Neural cell (in vitro differentiated cells): ENCODE results near the gene TMEM266. TPM values are rescaled to one million over a fixed set of nuclear protein-coding genes. Genes with fewer than 3 reads are reported as not detected.

ENCODE experiments used
- H2AFZ ChIP-seq: fragments of 200-600, 300-800 bp; sonication (generic), shearing (Covaris generic); 2 replicates; pipeline ENCODE4 v1.6.0; 2014; ENCODE audit warnings: low read depth, mild to moderate bottlenecking, antibody characterized with exemption, low read length, moderate library complexity
- H3F3A ChIP-seq: fragments of 200-600 bp; shearing (Covaris generic); 2 replicates; pipeline ENCODE4 v1.6.1; 2016; ENCODE audit warnings: mild to moderate bottlenecking, moderate library complexity, mixed read lengths, antibody characterized with exemption, low read length; ENCODE audit not compliant: insufficient read depth, poor library complexity, severe bottlenecking
- H3K27ac ChIP-seq: fragments of 200-600, 300-800 bp; sonication (generic), shearing (Covaris generic); 2 replicates; pipeline ENCODE4 v1.5.1; 2014; ENCODE audit warnings: mild to moderate bottlenecking, low read length, moderate library complexity
- H3K27me3 ChIP-seq: fragments of 300-800, 200-600 bp; sonication (generic), shearing (Covaris generic); 2 replicates; pipeline ENCODE4 v1.6.0; 2014; ENCODE audit warnings: mild to moderate bottlenecking, low read depth, low read length, moderate library complexity; ENCODE audit not compliant: insufficient read depth
- H3K36me3 ChIP-seq: fragments of 300-800, 200-600 bp; sonication (generic), shearing (Covaris generic); 2 replicates; pipeline ENCODE4 v1.5.1; 2014; ENCODE audit warnings: mild to moderate bottlenecking, antibody characterized with exemption, low read length, moderate library complexity; ENCODE audit not compliant: insufficient read depth
- H3K4me2 ChIP-seq: fragments of 300-800, 200-600 bp; sonication (generic), shearing (Covaris generic); 2 replicates; pipeline ENCODE4 v1.6.0; 2014; ENCODE audit warnings: mild to moderate bottlenecking, low read length
- H3K4me3 ChIP-seq: fragments of 300-800, 200-600 bp; sonication (generic), shearing (Covaris generic); 2 replicates; pipeline ENCODE4 v1.5.1; 2014; ENCODE audit warnings: mild to moderate bottlenecking, low read length, moderate library complexity
- H3K79me2 ChIP-seq: fragments of 200-600 bp; shearing (Covaris generic); replicated peaks from 2 replicates; pipeline ENCODE4 v1.6.0; 2014; ENCODE audit warnings: mild to moderate bottlenecking, low read length, moderate library complexity; ENCODE audit not compliant: insufficient read depth
- H3K9ac ChIP-seq: fragments of 300-800, 200-600 bp; sonication (generic), shearing (Covaris generic); 2 replicates; pipeline ENCODE4 v1.6.1; 2016; ENCODE audit warnings: mild to moderate bottlenecking, low read length, mixed read lengths
- H3K9me2 ChIP-seq: fragments of 200-600 bp; shearing (Covaris generic); 2 replicates; pipeline ENCODE4 v1.6.1; 2016; ENCODE audit warnings: mild to moderate bottlenecking, low read length, mixed read lengths; ENCODE audit not compliant: insufficient read depth
- H3K9me3 ChIP-seq: fragments of 200-600, 300-800 bp; sonication (generic), shearing (Covaris generic); 2 replicates; pipeline ENCODE4 v1.6.1; 2016; ENCODE audit warnings: mild to moderate bottlenecking, mixed run types, low read length, moderate library complexity, mixed read lengths
- H4K20me1 ChIP-seq: fragments of 200-600 bp; shearing (Covaris generic); 2 replicates; pipeline ENCODE4 v1.6.1; 2016; ENCODE audit warnings: mild to moderate bottlenecking, mixed run types; ENCODE audit not compliant: insufficient read depth
- EP300 ChIP-seq: fragments of 450-650 bp; conservative IDR thresholded peaks from 2 replicates; pipeline ENCODE4 v1.6.1; 2014; ENCODE audit warnings: antibody characterized with exemption, mild to moderate bottlenecking, moderate library complexity; ENCODE audit not compliant: poor library complexity, severe bottlenecking
- EZH2 ChIP-seq: fragments of 200-600, 300-800 bp; shearing (Covaris generic), sonication (generic); IDR thresholded peaks from 2 replicates; pipeline ENCODE4 v1.6.1; 2014; ENCODE audit warnings: antibody characterized with exemption, low read length, borderline replicate concordance, mild to moderate bottlenecking; ENCODE audit not compliant: insufficient read depth, poor library complexity, severe bottlenecking
- MXI1 ChIP-seq: fragments of 450-650 bp; conservative IDR thresholded peaks from 2 replicates; pipeline ENCODE4 v1.6.1; 2014; ENCODE audit warnings: antibody characterized with exemption, mild to moderate bottlenecking; ENCODE audit not compliant: poor library complexity, severe bottlenecking
- POLR2AphosphoS5 ChIP-seq: IDR thresholded peaks from 2 replicates; pipeline ENCODE4 v1.6.1; 2012
- RAD21 ChIP-seq: fragments of 450-650 bp; conservative IDR thresholded peaks from 2 replicates; pipeline ENCODE4 v1.6.1; 2014; ENCODE audit warnings: antibody characterized with exemption, mild to moderate bottlenecking, moderate library complexity
- SMC3 ChIP-seq: fragments of 450-650 bp; conservative IDR thresholded peaks from 2 replicates; pipeline ENCODE4 v1.6.1; 2014; ENCODE audit warnings: antibody characterized with exemption, mild to moderate bottlenecking, moderate library complexity; ENCODE audit not compliant: poor library complexity
- TAF1 ChIP-seq: IDR thresholded peaks from 2 replicates; pipeline ENCODE4 v1.6.1; 2012; ENCODE audit warnings: low read depth
- polyA plus RNA-seq: library from polyadenylated mRNA; depleted of rRNA; stranded (reverse); fragments of >200 nt; gene quantifications from 2 replicates; pipeline ENCODE4 v1.2.3, GENCODE V29; 2014
- TF ChIP-seq, protein P1 (sequence below): fragments of 450-650 bp; IDR thresholded peaks from 2 replicates; pipeline ENCODE4 v1.5.1; 2014; ENCODE audit warnings: antibody characterized with exemption, mild to moderate bottlenecking, moderate library complexity; ENCODE audit not compliant: poor library complexity, severe bottlenecking
- TF ChIP-seq, protein P2 (sequence below): IDR thresholded peaks from 2 replicates; pipeline ENCODE4 v1.6.1; 2012; ENCODE audit warnings: borderline replicate concordance

Gene TMEM266
- polyA plus RNA-seq, 1 donor from 2014 or later = 17.6 TPM

DNA sequence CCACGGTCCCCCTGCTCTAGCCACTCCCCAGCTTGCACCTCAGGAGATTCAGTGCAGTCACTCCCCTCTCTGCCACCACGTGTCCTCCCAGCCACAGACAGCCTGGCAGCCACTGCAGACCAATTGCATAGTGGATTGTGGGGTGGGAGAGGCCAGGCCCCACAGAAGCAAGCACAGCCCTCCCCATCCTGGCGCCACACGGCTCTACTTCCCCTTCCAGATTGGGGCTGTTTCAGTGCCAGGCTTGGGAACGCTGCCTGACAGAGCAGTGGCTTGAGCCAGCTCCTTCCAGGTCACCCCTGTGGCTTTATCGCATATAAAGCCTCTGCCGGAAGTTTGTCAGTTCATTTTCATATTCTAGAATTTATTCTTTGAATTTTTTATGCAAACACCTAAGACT, 90.7 kb downstream of the TMEM266 start:
- no peaks in the 10 kb centered on the region for H3K79me2 ChIP-seq
- no peak overlapping the region for H2AFZ ChIP-seq
- no peaks in the 10 kb centered on the region for H3K9me3 ChIP-seq
- no peaks in the 10 kb centered on the region for H4K20me1 ChIP-seq
- H3K9me2 ChIP-seq = no peaks in the 10 kb centered on the region
- H3K27ac ChIP-seq = no peak overlapping the region
- no peaks in the 10 kb centered on the region for H3F3A ChIP-seq
- H3K36me3 ChIP-seq = no peaks in the 10 kb centered on the region
- H3K27me3 ChIP-seq = no peaks in the 10 kb centered on the region
- H3K9ac ChIP-seq = no peak overlapping the region
- H3K4me2 ChIP-seq = no peak overlapping the region
- H3K4me3 ChIP-seq = no peak overlapping the region
- TF ChIP-seq EP300 = no peak
- no peak for TF ChIP-seq MXI1
- TF ChIP-seq, protein P1, sequence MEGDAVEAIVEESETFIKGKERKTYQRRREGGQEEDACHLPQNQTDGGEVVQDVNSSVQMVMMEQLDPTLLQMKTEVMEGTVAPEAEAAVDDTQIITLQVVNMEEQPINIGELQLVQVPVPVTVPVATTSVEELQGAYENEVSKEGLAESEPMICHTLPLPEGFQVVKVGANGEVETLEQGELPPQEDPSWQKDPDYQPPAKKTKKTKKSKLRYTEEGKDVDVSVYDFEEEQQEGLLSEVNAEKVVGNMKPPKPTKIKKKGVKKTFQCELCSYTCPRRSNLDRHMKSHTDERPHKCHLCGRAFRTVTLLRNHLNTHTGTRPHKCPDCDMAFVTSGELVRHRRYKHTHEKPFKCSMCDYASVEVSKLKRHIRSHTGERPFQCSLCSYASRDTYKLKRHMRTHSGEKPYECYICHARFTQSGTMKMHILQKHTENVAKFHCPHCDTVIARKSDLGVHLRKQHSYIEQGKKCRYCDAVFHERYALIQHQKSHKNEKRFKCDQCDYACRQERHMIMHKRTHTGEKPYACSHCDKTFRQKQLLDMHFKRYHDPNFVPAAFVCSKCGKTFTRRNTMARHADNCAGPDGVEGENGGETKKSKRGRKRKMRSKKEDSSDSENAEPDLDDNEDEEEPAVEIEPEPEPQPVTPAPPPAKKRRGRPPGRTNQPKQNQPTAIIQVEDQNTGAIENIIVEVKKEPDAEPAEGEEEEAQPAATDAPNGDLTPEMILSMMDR = no peak
- no peak for TF ChIP-seq RAD21
- no peak for TF ChIP-seq TAF1

DNA sequence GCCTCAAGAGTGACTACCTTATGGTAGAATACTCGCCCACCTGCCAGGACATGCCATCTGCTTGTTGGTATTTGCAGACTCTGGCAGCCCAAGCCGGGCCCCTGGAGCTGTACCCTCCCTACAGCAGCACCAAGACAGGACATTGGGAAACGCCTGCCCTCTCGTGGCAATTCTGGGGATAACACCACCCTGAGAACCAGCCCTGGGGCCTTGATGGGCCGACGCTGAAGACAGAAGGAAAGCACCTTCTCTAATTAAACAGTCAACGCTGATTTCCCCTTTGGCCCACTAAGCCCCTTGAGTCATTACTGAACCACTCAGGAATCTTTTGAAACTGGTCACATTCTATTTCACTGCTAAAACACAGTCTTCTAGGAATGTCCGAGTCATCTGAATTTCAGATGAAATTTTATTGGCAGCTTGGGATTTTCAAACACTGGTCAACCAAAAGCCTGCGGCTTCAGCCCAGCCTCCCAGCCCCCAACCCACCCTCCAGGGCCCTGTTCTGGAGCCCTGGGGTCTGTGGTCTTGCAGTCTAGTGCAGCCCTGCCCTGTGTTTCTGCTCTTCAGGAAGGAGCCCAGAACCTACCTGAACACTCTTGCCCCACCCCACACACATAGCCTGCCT, 91.3 kb downstream of the TMEM266 start:
- H3K9me3 ChIP-seq = no peaks in the 10 kb centered on the region
- no peaks in the 10 kb centered on the region for H3K9me2 ChIP-seq
- H2AFZ ChIP-seq = no peak overlapping the region
- no peaks in the 10 kb centered on the region for H3K27me3 ChIP-seq
- no peak overlapping the region for H3K27ac ChIP-seq
- H4K20me1 ChIP-seq = no peaks in the 10 kb centered on the region
- H3K79me2 ChIP-seq = no peaks in the 10 kb centered on the region
- no peaks in the 10 kb centered on the region for H3F3A ChIP-seq
- TF ChIP-seq POLR2AphosphoS5 (no peak), SMC3 (peak; percentile 74), EP300 (no peak), RAD21 (peak; percentile 73)
- TF ChIP-seq, protein P1 = peak; percentile 79
- no peaks in the 10 kb centered on the region for H3K36me3 ChIP-seq
- H3K9ac ChIP-seq = no peak overlapping the region
- no peak overlapping the region for H3K4me2 ChIP-seq
- no peak overlapping the region for H3K4me3 ChIP-seq

DNA sequence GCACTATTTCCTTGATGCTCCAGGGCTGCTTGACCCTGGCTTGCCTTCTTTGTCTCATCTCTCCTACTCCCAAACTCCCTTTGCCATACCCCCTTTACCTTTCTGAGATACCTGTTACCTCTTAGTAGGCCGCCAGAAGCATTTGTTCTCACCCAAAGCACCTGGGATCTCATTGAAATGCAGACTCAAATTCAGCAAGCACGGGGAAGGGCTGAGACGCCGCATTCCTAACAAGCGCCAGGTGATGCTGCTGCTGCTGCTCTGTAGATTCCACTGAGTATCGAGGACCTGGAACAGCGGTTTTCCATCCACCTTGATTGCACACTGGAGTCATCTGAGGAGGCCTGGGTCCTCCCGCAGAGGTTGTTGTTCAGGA, 91.8 kb downstream of the TMEM266 start:
- Histone ChIP-seq H3K4me3 (no peak overlapping the region), H3K36me3 (no peaks in the 10 kb centered on the region), H2AFZ (no peak overlapping the region), H3K9ac (no peak overlapping the region), H3K9me3 (no peaks in the 10 kb centered on the region), H3F3A (no peaks in the 10 kb centered on the region), H3K4me2 (no peak overlapping the region), H4K20me1 (no peaks in the 10 kb centered on the region), H3K9me2 (no peaks in the 10 kb centered on the region), H3K27ac (no peak overlapping the region), H3K27me3 (no peaks in the 10 kb centered on the region), H3K79me2 (no peaks in the 10 kb centered on the region)
- TF ChIP-seq, protein P1 = no peak
- TF ChIP-seq EZH2 (no peak), MXI1 (no peak), RAD21 (no peak), SMC3 (no peak), POLR2AphosphoS5 (no peak), EP300 (no peak), TAF1 (no peak)
- TF ChIP-seq, protein P2, sequence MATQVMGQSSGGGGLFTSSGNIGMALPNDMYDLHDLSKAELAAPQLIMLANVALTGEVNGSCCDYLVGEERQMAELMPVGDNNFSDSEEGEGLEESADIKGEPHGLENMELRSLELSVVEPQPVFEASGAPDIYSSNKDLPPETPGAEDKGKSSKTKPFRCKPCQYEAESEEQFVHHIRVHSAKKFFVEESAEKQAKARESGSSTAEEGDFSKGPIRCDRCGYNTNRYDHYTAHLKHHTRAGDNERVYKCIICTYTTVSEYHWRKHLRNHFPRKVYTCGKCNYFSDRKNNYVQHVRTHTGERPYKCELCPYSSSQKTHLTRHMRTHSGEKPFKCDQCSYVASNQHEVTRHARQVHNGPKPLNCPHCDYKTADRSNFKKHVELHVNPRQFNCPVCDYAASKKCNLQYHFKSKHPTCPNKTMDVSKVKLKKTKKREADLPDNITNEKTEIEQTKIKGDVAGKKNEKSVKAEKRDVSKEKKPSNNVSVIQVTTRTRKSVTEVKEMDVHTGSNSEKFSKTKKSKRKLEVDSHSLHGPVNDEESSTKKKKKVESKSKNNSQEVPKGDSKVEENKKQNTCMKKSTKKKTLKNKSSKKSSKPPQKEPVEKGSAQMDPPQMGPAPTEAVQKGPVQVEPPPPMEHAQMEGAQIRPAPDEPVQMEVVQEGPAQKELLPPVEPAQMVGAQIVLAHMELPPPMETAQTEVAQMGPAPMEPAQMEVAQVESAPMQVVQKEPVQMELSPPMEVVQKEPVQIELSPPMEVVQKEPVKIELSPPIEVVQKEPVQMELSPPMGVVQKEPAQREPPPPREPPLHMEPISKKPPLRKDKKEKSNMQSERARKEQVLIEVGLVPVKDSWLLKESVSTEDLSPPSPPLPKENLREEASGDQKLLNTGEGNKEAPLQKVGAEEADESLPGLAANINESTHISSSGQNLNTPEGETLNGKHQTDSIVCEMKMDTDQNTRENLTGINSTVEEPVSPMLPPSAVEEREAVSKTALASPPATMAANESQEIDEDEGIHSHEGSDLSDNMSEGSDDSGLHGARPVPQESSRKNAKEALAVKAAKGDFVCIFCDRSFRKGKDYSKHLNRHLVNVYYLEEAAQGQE = no peak
